ENCODE results near the gene RASA3.
"Not testable (repeated sequence)": the region's sequence is repeated elsewhere in the genome, so short reads cannot be mapped to it uniquely, and the experiment has no call there.

Gene RASA3

GRCh38 chr13:113998781-113999617 lies 133.4 kb downstream of the RASA3 start:
- no peak for DNase-seq

GRCh38 chr13:113997845-113998751 lies 134.3 kb downstream of the RASA3 start:
- DNase-seq: no peak

GRCh38 chr13:113996912-113997745 lies 135.3 kb downstream of the RASA3 start:
- DNase-seq: no peak

GRCh38 chr13:113996081-113996911 lies 136.1 kb downstream of the RASA3 start:
- DNase-seq: no peak

- no peak for DNase-seq
These were observed 137.3 kb downstream of the RASA3 start for GRCh38 chr13:113995051-113995601.

GRCh38 chr13:113992276-113993005 lies 140.0 kb downstream of the RASA3 start:
- no peak for DNase-seq

- no peak for DNase-seq
These were observed 140.7 kb downstream of the RASA3 start for GRCh38 chr13:113991676-113992179.

GRCh38 chr13:113991191-113991669 lies 141.2 kb downstream of the RASA3 start:
- no peak for DNase-seq

- no peak for DNase-seq
These were observed 142.0 kb downstream of the RASA3 start for GRCh38 chr13:113990321-113990837.

- DNase-seq: no peak
These were observed 142.7 kb downstream of the RASA3 start for GRCh38 chr13:113989585-113990300.

GRCh38 chr13:113988859-113989258 lies 143.6 kb downstream of the RASA3 start:
- not testable (repeated sequence) for DNase-seq

- no peak for DNase-seq
These were observed 150.1 kb downstream of the RASA3 start for GRCh38 chr13:113982296-113982661.

- DNase-seq: no peak
These were observed 150.7 kb downstream of the RASA3 start for GRCh38 chr13:113981611-113982295.

GRCh38 chr13:113981194-113981605 lies 151.2 kb downstream of the RASA3 start:
- DNase-seq: no peak

- DNase-seq: no peak
These were observed 151.8 kb downstream of the RASA3 start for GRCh38 chr13:113980489-113981064.

GRCh38 chr13:113979791-113980471 lies 152.5 kb downstream of the RASA3 start:
- DNase-seq: no peak

GRCh38 chr13:113978741-113979481 lies 153.5 kb downstream of the RASA3 start:
- no peak for DNase-seq
